Measurements from ENCODE around the gene MEGF6.

The MEGF6 gene

GRCh38 chr1:3611170-3612019, at the start of gene MEGF6:
Gene MEGF6 (minus strand): TSS chr1:3611508. CDS start chr1:3611268, 240 bp downstream.
- DNase-seq: peak; percentile 43

GRCh38 chr1:3660704-3661103, 49.4 kb upstream of the MEGF6 start:
- DNase-seq: no peak

GRCh38 chr1:3659093-3659492, 47.8 kb upstream of the MEGF6 start:
- DNase-seq: no peak

GRCh38 chr1:3658231-3658615, 46.9 kb upstream of the MEGF6 start:
- DNase-seq: no peak

- no peak for DNase-seq
Measured at GRCh38 chr1:3657578-3658230, 46.4 kb upstream of the MEGF6 start.

GRCh38 chr1:3657096-3657475, 45.8 kb upstream of the MEGF6 start:
- no peak for DNase-seq

- no peak for DNase-seq
Measured at GRCh38 chr1:3656450-3657095, 45.3 kb upstream of the MEGF6 start.

GRCh38 chr1:3654549-3655281, 43.4 kb upstream of the MEGF6 start:
- DNase-seq: no peak

- no peak for DNase-seq
Measured at GRCh38 chr1:3653286-3653618, 41.9 kb upstream of the MEGF6 start.

GRCh38 chr1:3652548-3653285, 41.4 kb upstream of the MEGF6 start:
- no peak for DNase-seq

GRCh38 chr1:3651930-3652547, 40.7 kb upstream of the MEGF6 start, which contains the start of gene TP73:
Gene TP73 (plus strand): TSS chr1:3652516. CDS start chr1:3682366, 29,850 bp downstream.
- no peak for DNase-seq

GRCh38 chr1:3651026-3651929, 40.0 kb upstream of the MEGF6 start:
- DNase-seq: no peak

GRCh38 chr1:3650248-3651025, 39.1 kb upstream of the MEGF6 start:
- DNase-seq: no peak

GRCh38 chr1:3649342-3650247, 38.3 kb upstream of the MEGF6 start, which contains the start of gene WRAP73:
Gene WRAP73 (minus strand): TSS chr1:3650103. CDS start chr1:3649999, 104 bp downstream.
- peak; percentile 92 for DNase-seq

- DNase-seq: no peak
Measured at GRCh38 chr1:3646596-3646995, 35.3 kb upstream of the MEGF6 start.

- DNase-seq: no peak
Measured at GRCh38 chr1:3645666-3646355, 34.5 kb upstream of the MEGF6 start.

- no peak for DNase-seq
Measured at GRCh38 chr1:3645247-3645646, 33.9 kb upstream of the MEGF6 start.

GRCh38 chr1:3644273-3644672, 33.0 kb upstream of the MEGF6 start:
- no peak for DNase-seq

Data from stimulated activated CD4-positive, alpha-beta T cell treated with anti-CD3 and anti-CD28 coated beads, Interleukin-1b, Interleukin-23, amount 100 ng/mL, for 48 hours (primary cell).